Left ventricle myocardium inferior (tissue), 1 donor: ENCODE data around the gene RDH16. TPM values are rescaled to one million over a fixed set of nuclear protein-coding genes. Genes with fewer than 3 reads are reported as not detected.
"Not testable (repeated sequence)": the region's sequence is repeated elsewhere in the genome, so short reads cannot be mapped to it uniquely, and the experiment has no call there.

ENCODE experiments used
- DNase-seq: peaks from one replicate; pipeline ENCODE4 v3.0.0-alpha.2; 2020
- H3K27ac ChIP-seq: fragments of 200-600 bp; replicated peaks from 2 replicates; pipeline ENCODE4 v1.8.0; 2021
- H3K27me3 ChIP-seq: fragments of 200-600 bp; 2 replicates; pipeline ENCODE4 v1.8.0; 2021; ENCODE audit warnings: low read depth
- H3K36me3 ChIP-seq: fragments of 200-600 bp; 2 replicates; pipeline ENCODE4 v1.8.0; 2021
- H3K4me1 ChIP-seq: fragments of 200-600 bp; 2 replicates; pipeline ENCODE4 v1.8.0; 2021
- H3K4me3 ChIP-seq: fragments of 200-600 bp; 2 replicates; pipeline ENCODE4 v1.8.0; 2021; ENCODE audit warnings: mild to moderate bottlenecking, moderate library complexity
- H3K9me3 ChIP-seq: fragments of 200-600 bp; replicated peaks from 2 replicates; pipeline ENCODE4 v1.8.0; 2021
- CTCF ChIP-seq: fragments of 200-600 bp; IDR thresholded peaks from 2 replicates; pipeline ENCODE4 v1.8.0; 2021; ENCODE audit warnings: antibody characterized with exemption, mild to moderate bottlenecking, borderline replicate concordance
- intact Hi-C: fragments of 100-400 bp; cut with micrococcal nuclease; formaldehyde crosslinking; loops from one replicate; pipeline ENCODE4 v1.11.0; 2022
- total RNA-seq: library from RNA; stranded (reverse); fragmentation: NEBNext Ultra II Directional; extraction: Animal tissue kit (Norgen Biotek cat#: 25700); gene quantifications from one replicate; pipeline ENCODE4 v1.2.1, GENCODE V29; 2021
- donor health status: DM: no; HTN: yes; CAD: no; lungs with severe emphysema.

Gene RDH16
- total RNA-seq, 1 donor from 2014 or later, result 0.19 TPM

GRCh38 chr12:56941299-56942017, 15.9 kb downstream of the RDH16 start:
- peaks cover 6% of the 10 kb centered on the region for H3K4me1 ChIP-seq
- no peak for TF ChIP-seq CTCF
- no peak overlapping the region for H3K27ac ChIP-seq
- H3K9me3 ChIP-seq, result no peaks in the 10 kb centered on the region
- intact Hi-C loops, result no loop called here
- H3K4me3 ChIP-seq, result no peak overlapping the region
- no peak for DNase-seq
- no peaks in the 10 kb centered on the region for H3K36me3 ChIP-seq
- H3K27me3 ChIP-seq, result no peaks in the 10 kb centered on the region

GRCh38 chr12:56940942-56941298, 16.5 kb downstream of the RDH16 start:
- intact Hi-C loops, result not testable (repeated sequence)

GRCh38 chr12:56935752-56936151, 21.7 kb downstream of the RDH16 start:
- TF ChIP-seq CTCF, result no peak
- Histone ChIP-seq H3K27me3 (no peaks in the 10 kb centered on the region), H3K36me3 (no peaks in the 10 kb centered on the region), H3K4me1 (no peaks in the 10 kb centered on the region), H3K9me3 (no peaks in the 10 kb centered on the region), H3K4me3 (no peak overlapping the region), H3K27ac (no peak overlapping the region)
- no peak for DNase-seq
- intact Hi-C loops, result no loop called here

More at GRCh38 chr12:56940942-56941298, 16.5 kb downstream of the RDH16 start:
- H3K27ac ChIP-seq, H3K4me3 ChIP-seq, H3K27me3 ChIP-seq, H3K36me3 ChIP-seq, DNase-seq, H3K9me3 ChIP-seq, H3K4me1 ChIP-seq: not testable (repeated sequence)

- Histone ChIP-seq H3K27me3 (no peaks in the 10 kb centered on the region), H3K4me3 (no peak overlapping the region), H3K27ac (no peak overlapping the region), H3K9me3 (no peaks in the 10 kb centered on the region), H3K4me1 (no peaks in the 10 kb centered on the region), H3K36me3 (no peaks in the 10 kb centered on the region)
- TF ChIP-seq CTCF, result no peak
- no peak for DNase-seq
- intact Hi-C loops, result no loop called here
These were observed 22.3 kb downstream of the RDH16 start for GRCh38 chr12:56935157-56935556.

- TF ChIP-seq CTCF, result no peak
- no peak for DNase-seq
- Histone ChIP-seq H3K36me3 (no peaks in the 10 kb centered on the region), H3K27me3 (no peaks in the 10 kb centered on the region), H3K4me3 (no peak within 1 kb of the TSS), H3K4me1 (no peaks in the 10 kb centered on the region), H3K27ac (no peak within 1 kb of the TSS), H3K9me3 (no peaks in the 10 kb centered on the region)
- intact Hi-C loops, result no loop called here
These were observed 23.4 kb downstream of the RDH16 start, which contains the start of gene SDR9C7 for GRCh38 chr12:56933826-56934625. SDR9C7 (minus strand) TSS chr12:56934408; CDS start chr12:56934261, 147 bp downstream.

GRCh38 chr12:56932867-56933266, 24.5 kb downstream of the RDH16 start:
- H3K9me3 ChIP-seq, result no peaks in the 10 kb centered on the region
- DNase-seq, result peak; percentile 35
- intact Hi-C loops, result no loop called here
- TF ChIP-seq CTCF, result no peak
- no peak overlapping the region for H3K27ac ChIP-seq
- no peaks in the 10 kb centered on the region for H3K4me1 ChIP-seq
- H3K27me3 ChIP-seq, result no peaks in the 10 kb centered on the region
- no peaks in the 10 kb centered on the region for H3K36me3 ChIP-seq
- no peak overlapping the region for H3K4me3 ChIP-seq
